ENCODE measurements around the gene TUBB1. TPM values are rescaled to one million over a fixed set of nuclear protein-coding genes. Genes with fewer than 3 reads are reported as not detected.
A peak's percentile ranks its signal among the peaks of the same experiment; 100 is the strongest.

The TUBB1 gene
- total and polyA plus RNA-seq, 2 of the 13 experiments (the other 11 are each of a cell fraction or from before 2014, with no cell fraction given), result 0.11 to 57.6 TPM

DNA sequence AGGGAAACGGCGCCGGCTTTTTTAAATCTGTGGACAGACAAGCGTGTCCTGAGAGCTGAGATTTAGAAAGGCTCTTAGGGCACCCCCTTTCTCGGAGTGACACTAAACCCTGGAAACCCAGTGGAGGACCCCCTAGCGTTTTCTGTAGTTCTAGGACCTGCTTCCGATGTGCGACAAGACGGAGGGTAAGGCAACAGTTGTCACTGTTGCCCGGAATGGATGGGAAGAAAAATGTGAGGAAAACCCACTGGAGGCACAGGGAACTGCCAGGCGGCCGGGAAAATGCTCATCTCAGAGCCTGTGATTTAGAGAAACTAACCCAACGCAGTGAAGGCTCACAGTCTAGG, 13.5 kb downstream of the TUBB1 start (continued):
- TF ChIP-seq CHD4 (IDR thresholded peaks at IDR 0.05; ENCODE audit: borderline replicate concordance, low read length) (0 out of 2 replicates have a peak, but pooled peaks have one; percentile 59), ASH2L (IDR thresholded peaks at IDR 0.05; ENCODE audit: insufficient read length, low read depth, low read length) (peak; percentile 70), KDM5A (IDR thresholded peaks at IDR 0.05; ENCODE audit: borderline replicate concordance, low read length) (peak; percentile 17; the same call in 1 of the 2 replicates), NFRKB (IDR thresholded peaks at IDR 0.05) (no peak), SRSF4 (IDR thresholded peaks at IDR 0.05; ENCODE audit: low read depth, low read length, poor library complexity, severe bottlenecking) (no peak), ZBTB7B (CRISPR knock-in tag; IDR thresholded peaks at IDR 0.05) (peak; percentile 4; the same call in 1 of the 2 replicates), ZNF546 (CRISPR knock-in tag; conservative IDR thresholded peaks at IDR 0.05) (no peak), PCBP2 (optimal IDR thresholded peaks at IDR 0.05; ENCODE audit: low read depth, low read length, poor library complexity, severe bottlenecking) (no peak), RBAK (CRISPR knock-in tag; IDR thresholded peaks at IDR 0.05) (0 out of 2 replicates have a peak, but pooled peaks have one; percentile 25), CCAR2 (optimal IDR thresholded peaks at IDR 0.05; ENCODE audit: low read depth, low read length) (no peak), ZSCAN29 (CRISPR knock-in tag; conservative IDR thresholded peaks at IDR 0.05) (0 out of 2 replicates have a peak, but pooled peaks have one; percentile 3), ZNF557 (CRISPR knock-in tag; IDR thresholded peaks at IDR 0.05) (no peak), ZFP41 (CRISPR knock-in tag; IDR thresholded peaks at IDR 0.05; ENCODE audit: borderline replicate concordance) (no peak), ZNF484 (CRISPR knock-in tag; IDR thresholded peaks at IDR 0.05; ENCODE audit: borderline replicate concordance, low read depth) (0 out of 2 replicates have a peak, but pooled peaks have one; percentile 26)
- TF ChIP-seq, protein P1, sequence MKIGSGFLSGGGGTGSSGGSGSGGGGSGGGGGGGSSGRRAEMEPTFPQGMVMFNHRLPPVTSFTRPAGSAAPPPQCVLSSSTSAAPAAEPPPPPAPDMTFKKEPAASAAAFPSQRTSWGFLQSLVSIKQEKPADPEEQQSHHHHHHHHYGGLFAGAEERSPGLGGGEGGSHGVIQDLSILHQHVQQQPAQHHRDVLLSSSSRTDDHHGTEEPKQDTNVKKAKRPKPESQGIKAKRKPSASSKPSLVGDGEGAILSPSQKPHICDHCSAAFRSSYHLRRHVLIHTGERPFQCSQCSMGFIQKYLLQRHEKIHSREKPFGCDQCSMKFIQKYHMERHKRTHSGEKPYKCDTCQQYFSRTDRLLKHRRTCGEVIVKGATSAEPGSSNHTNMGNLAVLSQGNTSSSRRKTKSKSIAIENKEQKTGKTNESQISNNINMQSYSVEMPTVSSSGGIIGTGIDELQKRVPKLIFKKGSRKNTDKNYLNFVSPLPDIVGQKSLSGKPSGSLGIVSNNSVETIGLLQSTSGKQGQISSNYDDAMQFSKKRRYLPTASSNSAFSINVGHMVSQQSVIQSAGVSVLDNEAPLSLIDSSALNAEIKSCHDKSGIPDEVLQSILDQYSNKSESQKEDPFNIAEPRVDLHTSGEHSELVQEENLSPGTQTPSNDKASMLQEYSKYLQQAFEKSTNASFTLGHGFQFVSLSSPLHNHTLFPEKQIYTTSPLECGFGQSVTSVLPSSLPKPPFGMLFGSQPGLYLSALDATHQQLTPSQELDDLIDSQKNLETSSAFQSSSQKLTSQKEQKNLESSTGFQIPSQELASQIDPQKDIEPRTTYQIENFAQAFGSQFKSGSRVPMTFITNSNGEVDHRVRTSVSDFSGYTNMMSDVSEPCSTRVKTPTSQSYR (CRISPR knock-in tag; IDR thresholded peaks at IDR 0.05; ENCODE audit: borderline replicate concordance), result peak; percentile 4; the same call in 1 of the 2 replicates
- TF ChIP-seq, protein P2, sequence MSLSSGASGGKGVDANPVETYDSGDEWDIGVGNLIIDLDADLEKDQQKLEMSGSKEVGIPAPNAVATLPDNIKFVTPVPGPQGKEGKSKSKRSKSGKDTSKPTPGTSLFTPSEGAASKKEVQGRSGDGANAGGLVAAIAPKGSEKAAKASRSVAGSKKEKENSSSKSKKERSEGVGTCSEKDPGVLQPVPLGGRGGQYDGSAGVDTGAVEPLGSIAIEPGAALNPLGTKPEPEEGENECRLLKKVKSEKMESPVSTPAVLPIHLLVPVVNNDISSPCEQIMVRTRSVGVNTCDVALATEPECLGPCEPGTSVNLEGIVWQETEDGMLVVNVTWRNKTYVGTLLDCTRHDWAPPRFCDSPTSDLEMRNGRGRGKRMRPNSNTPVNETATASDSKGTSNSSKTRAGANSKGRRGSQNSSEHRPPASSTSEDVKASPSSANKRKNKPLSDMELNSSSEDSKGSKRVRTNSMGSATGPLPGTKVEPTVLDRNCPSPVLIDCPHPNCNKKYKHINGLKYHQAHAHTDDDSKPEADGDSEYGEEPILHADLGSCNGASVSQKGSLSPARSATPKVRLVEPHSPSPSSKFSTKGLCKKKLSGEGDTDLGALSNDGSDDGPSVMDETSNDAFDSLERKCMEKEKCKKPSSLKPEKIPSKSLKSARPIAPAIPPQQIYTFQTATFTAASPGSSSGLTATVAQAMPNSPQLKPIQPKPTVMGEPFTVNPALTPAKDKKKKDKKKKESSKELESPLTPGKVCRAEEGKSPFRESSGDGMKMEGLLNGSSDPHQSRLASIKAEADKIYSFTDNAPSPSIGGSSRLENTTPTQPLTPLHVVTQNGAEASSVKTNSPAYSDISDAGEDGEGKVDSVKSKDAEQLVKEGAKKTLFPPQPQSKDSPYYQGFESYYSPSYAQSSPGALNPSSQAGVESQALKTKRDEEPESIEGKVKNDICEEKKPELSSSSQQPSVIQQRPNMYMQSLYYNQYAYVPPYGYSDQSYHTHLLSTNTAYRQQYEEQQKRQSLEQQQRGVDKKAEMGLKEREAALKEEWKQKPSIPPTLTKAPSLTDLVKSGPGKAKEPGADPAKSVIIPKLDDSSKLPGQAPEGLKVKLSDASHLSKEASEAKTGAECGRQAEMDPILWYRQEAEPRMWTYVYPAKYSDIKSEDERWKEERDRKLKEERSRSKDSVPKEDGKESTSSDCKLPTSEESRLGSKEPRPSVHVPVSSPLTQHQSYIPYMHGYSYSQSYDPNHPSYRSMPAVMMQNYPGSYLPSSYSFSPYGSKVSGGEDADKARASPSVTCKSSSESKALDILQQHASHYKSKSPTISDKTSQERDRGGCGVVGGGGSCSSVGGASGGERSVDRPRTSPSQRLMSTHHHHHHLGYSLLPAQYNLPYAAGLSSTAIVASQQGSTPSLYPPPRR (CRISPR knock-in tag; IDR thresholded peaks at IDR 0.05; ENCODE audit: borderline replicate concordance), result no peak
